Endothelial cell of umbilical vein (primary cell): ENCODE measurements around the gene RASAL2.

Source experiments
- CTCF ChIP-seq, 2 donors: IDR thresholded peaks; 1 replicate in 1 of 2; 2 replicates in 1 of 2; pipeline ENCODE4 v1.5.1; 2011; ENCODE audit warnings: low read length in 2 of 2, mild to moderate bottlenecking in 2 of 2, moderate library complexity in 2 of 2, control low read depth in 1 of 2, inconsistent platforms in 1 of 2, low read depth in 1 of 2; ENCODE audit not compliant: insufficient read depth in 1 of 2; ENCODE audit errors: extremely low read depth in 1 of 2
- EZH2 ChIP-seq: IDR thresholded peaks from 2 replicates; pipeline ENCODE4 v1.6.1; 2012; ENCODE audit warnings: borderline replicate concordance, low read depth, mild to moderate bottlenecking, moderate library complexity, low read length, inconsistent platforms; ENCODE audit not compliant: severe bottlenecking
- FOS ChIP-seq: IDR thresholded peaks from 2 replicates; pipeline ENCODE4 v1.6.1; 2011; ENCODE audit warnings: mild to moderate bottlenecking, low read length, moderate library complexity, borderline replicate concordance; ENCODE audit not compliant: insufficient read depth
- GATA2 ChIP-seq: IDR thresholded peaks from 2 replicates; pipeline ENCODE4 v1.7.0; 2011; ENCODE audit warnings: low read depth, mild to moderate bottlenecking, moderate library complexity, mixed read lengths, low read length; ENCODE audit not compliant: insufficient read length, insufficient read depth
- JUN ChIP-seq: IDR thresholded peaks from 2 replicates; pipeline ENCODE4 v1.6.1; 2011; ENCODE audit warnings: borderline replicate concordance, low read depth; ENCODE audit not compliant: insufficient read length, insufficient read depth
- MAX ChIP-seq: IDR thresholded peaks from 2 replicates; pipeline ENCODE4 v1.6.1; 2011; ENCODE audit not compliant: insufficient read depth, insufficient read length
- MYC ChIP-seq: IDR thresholded peaks from one replicate; pipeline ENCODE4 v1.6.1; 2011; ENCODE audit warnings: mild to moderate bottlenecking, low read depth, low read length
- POLR2A ChIP-seq: IDR thresholded peaks from 2 replicates; pipeline ENCODE4 v1.6.1; 2012; ENCODE audit warnings: low read depth, mild to moderate bottlenecking, control low read depth, low read length
- POLR2AphosphoS5 ChIP-seq: IDR thresholded peaks from 2 replicates; pipeline ENCODE4 v1.6.1; 2012; ENCODE audit warnings: low read depth, mild to moderate bottlenecking, control low read depth, low read length, moderate library complexity; ENCODE audit not compliant: insufficient read depth

GRCh38 chr1:178243890-178244289, 150.0 kb downstream of the RASAL2 start:
- TF ChIP-seq CTCF (IDR thresholded peaks at IDR 0.05; ENCODE audit: extremely low read depth in 1 of 2, insufficient read depth in 1 of 2, low read depth in 1 of 2, low read length in 2 of 2) (no peak), MAX (no peak), POLR2AphosphoS5 (no peak), POLR2A (no peak), GATA2 (no peak), EZH2 (no peak), FOS (no peak), MYC (no peak), JUN (no peak)
